Liver (tissue), 3 donors: Measurements from ENCODE around the gene RAET1G.

Experiments used
- ATF3 ChIP-seq: IDR thresholded peaks from 2 replicates; pipeline ENCODE4 v1.6.1; 2016; ENCODE audit warnings: antibody characterized with exemption
- CTCF ChIP-seq: fragments of 150-350 bp; IDR thresholded peaks from 2 replicates; pipeline ENCODE4 v1.5.1; 2017; ENCODE audit warnings: improper control_type of control experiment, low read depth, low read length; ENCODE audit not compliant: missing input control
- FOXA1 ChIP-seq: IDR thresholded peaks from 2 replicates; pipeline ENCODE4 v1.6.1; 2016; ENCODE audit warnings: antibody characterized with exemption
- FOXA2 ChIP-seq: IDR thresholded peaks from 2 replicates; pipeline ENCODE4 v1.6.1; 2016; ENCODE audit warnings: antibody characterized with exemption
- GABPA ChIP-seq, 2 donors: IDR thresholded peaks in 1 of 2; conservative IDR thresholded peaks in 1 of 2; 2 replicates each; pipeline ENCODE4 v1.6.1; 2016; ENCODE audit warnings: antibody characterized with exemption in 2 of 2, mild to moderate bottlenecking in 1 of 2, moderate library complexity in 1 of 2
- HNF4G ChIP-seq: IDR thresholded peaks from 2 replicates; pipeline ENCODE4 v1.6.1; 2016; ENCODE audit warnings: antibody characterized with exemption
- JUND ChIP-seq, 2 donors: IDR thresholded peaks; 2 replicates each; pipeline ENCODE4 v1.6.1; 2016; ENCODE audit warnings: antibody characterized with exemption in 2 of 2
- MAX ChIP-seq: IDR thresholded peaks from 2 replicates; pipeline ENCODE4 v1.6.1; 2016; ENCODE audit warnings: antibody characterized with exemption
- NR2F2 ChIP-seq: IDR thresholded peaks from 2 replicates; pipeline ENCODE4 v1.6.1; 2016; ENCODE audit warnings: antibody characterized with exemption
- REST ChIP-seq: IDR thresholded peaks from 2 replicates; pipeline ENCODE4 v1.6.1; 2016; ENCODE audit warnings: antibody characterized with exemption, mild to moderate bottlenecking
- SP1 ChIP-seq: IDR thresholded peaks from 2 replicates; pipeline ENCODE4 v1.6.1; 2018; ENCODE audit warnings: antibody characterized with exemption, mild to moderate bottlenecking
- TAF1 ChIP-seq: conservative IDR thresholded peaks from 2 replicates; pipeline ENCODE4 v1.6.1; 2016; ENCODE audit warnings: antibody characterized with exemption, mild to moderate bottlenecking
- ZBTB33 ChIP-seq: IDR thresholded peaks from 2 replicates; pipeline ENCODE4 v1.6.1; 2016; ENCODE audit warnings: antibody characterized with exemption
- donor health status: healthy.
- donor health status: healthy.

- TF ChIP-seq CTCF (no peak), ATF3 (no peak), MAX (no peak), HNF4G (no peak), JUND (IDR thresholded peaks at IDR 0.05) (no peak), GABPA (IDR thresholded peaks at IDR 0.05 in 1 of 2, conservative IDR thresholded peaks at IDR 0.05 in 1 of 2) (no peak), FOXA1 (no peak), TAF1 (no peak), SP1 (no peak), FOXA2 (no peak), ZBTB33 (no peak), NR2F2 (no peak), REST (no peak)
Measured at GRCh38 chr6:149877659-149878058, 45.3 kb downstream of the RAET1G start.
